Tibial nerve (tissue), 4 donors: Measurements from ENCODE around the gene CCDC184.

ENCODE experiments used
- EP300 ChIP-seq, 2 donors: sonication (generic); formaldehyde crosslinking; IDR thresholded peaks; one replicate each; pipeline ENCODE4 v1.6.1; 2017; ENCODE audit warnings: antibody characterized with exemption in 2 of 2, mild to moderate bottlenecking in 1 of 2
- TF ChIP-seq, protein P1 (sequence below), 5 experiments: fragments of 200-600 bp in 3 of 5; fragments of 450-650 bp in 2 of 5; sonication (generic) in 3 of 5; IDR thresholded peaks; one replicate each; pipeline ENCODE4 v1.5.1; 2016 to 2019; ENCODE audit warnings: antibody characterized with exemption in 5 of 5, mild to moderate bottlenecking in 3 of 5, moderate library complexity in 2 of 5

DNA sequence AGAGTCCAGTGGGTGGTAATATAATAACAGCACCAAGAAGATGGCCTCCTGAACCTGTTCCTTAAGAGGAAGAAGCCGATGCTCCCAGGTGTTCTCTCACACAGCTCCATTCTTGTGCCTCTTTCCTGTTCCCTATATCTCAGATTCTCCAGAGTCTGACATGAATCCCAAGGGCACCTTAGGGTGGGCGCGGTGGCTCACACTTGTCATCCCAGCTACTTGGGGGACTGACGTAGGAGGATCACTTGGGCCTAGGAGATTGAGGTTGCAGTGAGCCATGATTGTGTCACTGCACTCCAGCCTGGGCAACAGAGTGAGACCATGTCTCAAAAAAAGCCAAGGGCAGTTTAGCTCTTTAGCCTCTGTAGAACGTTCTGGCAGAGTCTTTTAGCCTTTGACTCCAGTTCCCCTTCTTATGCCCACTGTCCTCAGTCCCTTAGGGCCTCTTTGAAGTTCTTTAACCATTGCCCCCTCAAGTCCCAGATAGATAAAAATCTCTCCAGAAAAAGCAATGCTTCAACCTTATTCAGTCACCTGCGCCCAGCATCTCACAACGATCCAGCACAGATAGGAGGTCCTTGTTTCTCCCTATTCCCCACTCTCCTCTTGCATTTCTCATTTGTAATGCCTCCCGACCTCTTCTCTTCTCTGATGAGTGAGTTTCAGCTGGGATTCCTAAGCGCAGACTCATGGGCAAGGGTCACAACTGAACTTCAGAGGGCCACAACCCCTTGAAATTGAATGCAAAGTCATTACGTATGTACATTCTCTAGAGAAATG lies 4.7 kb downstream of the CCDC184 start:
- TF ChIP-seq, protein P1, sequence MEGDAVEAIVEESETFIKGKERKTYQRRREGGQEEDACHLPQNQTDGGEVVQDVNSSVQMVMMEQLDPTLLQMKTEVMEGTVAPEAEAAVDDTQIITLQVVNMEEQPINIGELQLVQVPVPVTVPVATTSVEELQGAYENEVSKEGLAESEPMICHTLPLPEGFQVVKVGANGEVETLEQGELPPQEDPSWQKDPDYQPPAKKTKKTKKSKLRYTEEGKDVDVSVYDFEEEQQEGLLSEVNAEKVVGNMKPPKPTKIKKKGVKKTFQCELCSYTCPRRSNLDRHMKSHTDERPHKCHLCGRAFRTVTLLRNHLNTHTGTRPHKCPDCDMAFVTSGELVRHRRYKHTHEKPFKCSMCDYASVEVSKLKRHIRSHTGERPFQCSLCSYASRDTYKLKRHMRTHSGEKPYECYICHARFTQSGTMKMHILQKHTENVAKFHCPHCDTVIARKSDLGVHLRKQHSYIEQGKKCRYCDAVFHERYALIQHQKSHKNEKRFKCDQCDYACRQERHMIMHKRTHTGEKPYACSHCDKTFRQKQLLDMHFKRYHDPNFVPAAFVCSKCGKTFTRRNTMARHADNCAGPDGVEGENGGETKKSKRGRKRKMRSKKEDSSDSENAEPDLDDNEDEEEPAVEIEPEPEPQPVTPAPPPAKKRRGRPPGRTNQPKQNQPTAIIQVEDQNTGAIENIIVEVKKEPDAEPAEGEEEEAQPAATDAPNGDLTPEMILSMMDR (IDR thresholded peaks at IDR 0.05), result no peak
- no peak for TF ChIP-seq EP300 (IDR thresholded peaks at IDR 0.05)
